GM06990 (cell line): ENCODE data around the gene WNT11.

Experiments
- DNase-seq: peaks from one replicate; pipeline ENCODE4 v3.0.0-alpha.2; 2011; ENCODE audit not compliant: insufficient read length; ENCODE audit errors: extremely low read depth
- H3K27me3 ChIP-seq: replicated peaks from 2 replicates; pipeline ENCODE4 v1.6.0; 2011; ENCODE audit warnings: low read length; ENCODE audit not compliant: control insufficient read depth, insufficient read depth
- H3K36me3 ChIP-seq: 2 replicates; pipeline ENCODE4 v1.5.1; 2011; ENCODE audit warnings: low read length; ENCODE audit not compliant: control insufficient read depth, insufficient read depth
- H3K4me3 ChIP-seq: replicated peaks from 2 replicates; pipeline ENCODE4 v1.5.1; 2011; ENCODE audit warnings: low read depth, mild to moderate bottlenecking, control low read depth, low read length
- TF ChIP-seq, protein P1 (sequence below): IDR thresholded peaks from 2 replicates; pipeline ENCODE4 v1.5.1; 2011; ENCODE audit warnings: low read length, control low read depth, mild to moderate bottlenecking, inconsistent platforms; ENCODE audit not compliant: insufficient read depth, poor library complexity, severe bottlenecking

WNT11 gene

DNA sequence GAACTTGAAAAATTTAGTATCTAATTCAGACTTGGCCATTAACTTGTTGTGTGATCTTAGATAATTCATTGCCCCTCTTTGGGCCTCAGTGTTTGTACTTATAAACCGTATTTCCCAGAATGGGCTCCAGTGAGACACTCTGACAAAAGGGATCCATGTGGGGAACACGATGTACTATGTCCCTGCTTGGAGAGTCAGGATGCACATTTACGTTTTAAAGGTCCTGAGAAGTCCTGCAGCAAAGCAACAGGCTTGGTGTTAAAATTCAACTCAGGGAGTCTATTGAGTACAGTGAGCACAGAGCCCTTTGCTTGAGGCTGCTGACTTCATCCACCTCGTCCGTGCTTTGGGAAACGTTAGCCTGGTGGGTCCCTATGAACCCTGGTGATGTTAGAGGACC is 9.0 kb downstream of the WNT11 start:
- no peak for DNase-seq
- Histone ChIP-seq H3K27me3 (no peaks in the 10 kb centered on the region), H3K4me3 (no peak overlapping the region), H3K36me3 (no peaks in the 10 kb centered on the region)
- TF ChIP-seq, protein P1, sequence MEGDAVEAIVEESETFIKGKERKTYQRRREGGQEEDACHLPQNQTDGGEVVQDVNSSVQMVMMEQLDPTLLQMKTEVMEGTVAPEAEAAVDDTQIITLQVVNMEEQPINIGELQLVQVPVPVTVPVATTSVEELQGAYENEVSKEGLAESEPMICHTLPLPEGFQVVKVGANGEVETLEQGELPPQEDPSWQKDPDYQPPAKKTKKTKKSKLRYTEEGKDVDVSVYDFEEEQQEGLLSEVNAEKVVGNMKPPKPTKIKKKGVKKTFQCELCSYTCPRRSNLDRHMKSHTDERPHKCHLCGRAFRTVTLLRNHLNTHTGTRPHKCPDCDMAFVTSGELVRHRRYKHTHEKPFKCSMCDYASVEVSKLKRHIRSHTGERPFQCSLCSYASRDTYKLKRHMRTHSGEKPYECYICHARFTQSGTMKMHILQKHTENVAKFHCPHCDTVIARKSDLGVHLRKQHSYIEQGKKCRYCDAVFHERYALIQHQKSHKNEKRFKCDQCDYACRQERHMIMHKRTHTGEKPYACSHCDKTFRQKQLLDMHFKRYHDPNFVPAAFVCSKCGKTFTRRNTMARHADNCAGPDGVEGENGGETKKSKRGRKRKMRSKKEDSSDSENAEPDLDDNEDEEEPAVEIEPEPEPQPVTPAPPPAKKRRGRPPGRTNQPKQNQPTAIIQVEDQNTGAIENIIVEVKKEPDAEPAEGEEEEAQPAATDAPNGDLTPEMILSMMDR: no peak

DNA sequence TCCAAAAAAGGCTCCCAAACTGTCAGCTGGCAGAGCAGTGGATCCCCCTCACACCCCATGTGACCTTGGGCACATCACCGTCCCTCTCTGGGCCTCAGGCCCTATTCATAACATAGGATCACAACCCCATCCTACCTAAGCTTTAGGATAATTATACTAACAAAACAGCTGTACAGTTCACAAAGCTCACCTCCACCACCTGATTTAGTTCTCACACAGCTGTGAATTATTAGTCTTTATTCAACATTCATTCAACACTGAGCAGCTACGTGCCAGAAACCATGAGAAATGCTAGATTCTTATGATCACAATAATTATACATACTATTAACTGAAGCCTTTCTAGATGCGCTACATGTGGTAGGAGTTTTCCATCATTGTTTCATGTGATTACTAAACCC is 9.5 kb downstream of the WNT11 start:
- H3K36me3 ChIP-seq: no peaks in the 10 kb centered on the region
- no peaks in the 10 kb centered on the region for H3K27me3 ChIP-seq
- no peak for DNase-seq
- TF ChIP-seq, protein P1: no peak
- no peak overlapping the region for H3K4me3 ChIP-seq

GRCh38 chr11:76194872-76195668 is 11.2 kb downstream of the WNT11 start:
- no peak for DNase-seq
- Histone ChIP-seq H3K27me3 (no peaks in the 10 kb centered on the region), H3K4me3 (no peak overlapping the region), H3K36me3 (no peaks in the 10 kb centered on the region)
- TF ChIP-seq, protein P1: no peak

DNA sequence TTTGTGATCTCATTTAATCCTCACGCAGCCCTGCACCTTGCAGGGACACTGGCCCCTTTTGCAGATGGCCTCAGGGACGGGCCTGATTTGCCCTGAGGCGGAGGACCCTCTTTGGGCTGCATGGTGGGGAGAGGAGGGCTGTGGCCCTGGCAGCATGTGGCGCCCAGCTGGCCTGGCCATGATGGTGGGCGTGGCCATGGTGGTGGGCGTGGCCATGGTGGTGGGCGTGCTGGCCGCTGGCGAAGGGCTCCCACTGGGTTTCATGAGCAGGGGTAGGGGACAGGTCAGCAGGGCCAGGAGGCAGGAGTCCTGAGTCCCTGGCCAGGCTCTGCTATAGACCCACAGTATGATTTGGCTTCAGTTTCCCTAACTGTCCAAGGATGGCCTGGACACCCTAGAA is 13.1 kb downstream of the WNT11 start:
- TF ChIP-seq, protein P1: no peak
- no peak overlapping the region for H3K4me3 ChIP-seq
- DNase-seq: no peak

GRCh38 chr11:76190376-76190775 is 15.9 kb downstream of the WNT11 start:
- no peak for DNase-seq
- H3K27me3 ChIP-seq: no peaks in the 10 kb centered on the region
- TF ChIP-seq, protein P1: no peak
- no peak overlapping the region for H3K4me3 ChIP-seq
- H3K36me3 ChIP-seq: no peaks in the 10 kb centered on the region

More for the DNA sequence above, 13.1 kb downstream of the WNT11 start:
- no peaks in the 10 kb centered on the region for H3K27me3 ChIP-seq
- H3K36me3 ChIP-seq: no peaks in the 10 kb centered on the region
